ENCODE data around the gene RNF103. TPM values are rescaled to one million over a fixed set of nuclear protein-coding genes. Genes with fewer than 3 reads are reported as not detected.
A peak's percentile ranks its signal among the peaks of the same experiment; 100 is the strongest.
"Not testable (repeated sequence)": the region's sequence is repeated elsewhere in the genome, so short reads cannot be mapped to it uniquely, and the experiment has no call there.

Gene RNF103
- total RNA-seq, 1 experiment from 2014 or later, result 24.5 TPM

DNA sequence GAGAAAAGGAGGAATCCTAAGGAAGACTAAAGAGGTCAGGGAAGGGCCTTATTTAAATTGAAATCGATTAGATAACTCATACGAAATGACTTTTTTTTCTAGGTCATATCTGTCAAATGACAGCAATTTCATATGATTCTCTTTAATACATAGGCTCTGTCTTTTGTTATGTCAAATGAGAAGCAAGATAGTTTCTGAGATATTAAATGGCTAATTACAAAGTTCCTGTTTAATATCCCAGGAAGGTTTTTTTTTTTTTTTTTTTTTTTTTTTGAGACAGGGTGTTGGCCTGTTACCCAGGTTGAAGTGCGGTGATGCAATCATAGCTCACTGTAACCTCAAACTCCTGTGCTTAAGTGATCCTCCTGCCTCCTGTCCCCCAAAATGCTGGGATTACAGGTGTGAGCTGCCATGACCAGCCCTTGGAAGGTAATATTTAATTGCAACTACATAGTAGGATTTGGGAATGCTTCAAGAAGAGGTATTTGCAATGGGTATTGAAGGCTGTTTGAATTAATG lies 48.4 kb upstream of the RNF103 start:
- CTCF ChIA-PET, result no interaction called here
- intact Hi-C loops (cut with micrococcal nuclease; ENCODE audit: unreplicated experiment), result no loop called here
- Histone ChIP-seq H3K27me3 (ENCODE audit: insufficient read depth, low read depth) (no peaks in the 10 kb centered on the region), H3K9me2 (ENCODE audit: insufficient read depth) (no peaks in the 10 kb centered on the region), H3K27ac (no peak overlapping the region), H2AFZ (no peak overlapping the region), H3F3A (ENCODE audit: insufficient read depth, low read depth) (no peaks in the 10 kb centered on the region), H3K4me2 (no peak overlapping the region), H4K20me1 (ENCODE audit: insufficient read depth) (no peaks in the 10 kb centered on the region), H3K4me3 (no peak overlapping the region), H3K4me1 (replicated peaks; ENCODE audit: insufficient read depth) (0 out of 2 replicates have a peak, but pooled peaks cover 5% of the 10 kb centered on the region), H3K9me3 (ENCODE audit: insufficient read depth, low read depth) (no peaks in the 10 kb centered on the region), H3K79me2 (ENCODE audit: low read depth) (no peaks in the 10 kb centered on the region), H3K36me3 (ENCODE audit: low read depth) (no peaks in the 10 kb centered on the region)
- POLR2A ChIA-PET (ENCODE audit: unreplicated experiment), result no interaction called here
- no peak for DNase-seq
- TF ChIP-seq, protein P1, sequence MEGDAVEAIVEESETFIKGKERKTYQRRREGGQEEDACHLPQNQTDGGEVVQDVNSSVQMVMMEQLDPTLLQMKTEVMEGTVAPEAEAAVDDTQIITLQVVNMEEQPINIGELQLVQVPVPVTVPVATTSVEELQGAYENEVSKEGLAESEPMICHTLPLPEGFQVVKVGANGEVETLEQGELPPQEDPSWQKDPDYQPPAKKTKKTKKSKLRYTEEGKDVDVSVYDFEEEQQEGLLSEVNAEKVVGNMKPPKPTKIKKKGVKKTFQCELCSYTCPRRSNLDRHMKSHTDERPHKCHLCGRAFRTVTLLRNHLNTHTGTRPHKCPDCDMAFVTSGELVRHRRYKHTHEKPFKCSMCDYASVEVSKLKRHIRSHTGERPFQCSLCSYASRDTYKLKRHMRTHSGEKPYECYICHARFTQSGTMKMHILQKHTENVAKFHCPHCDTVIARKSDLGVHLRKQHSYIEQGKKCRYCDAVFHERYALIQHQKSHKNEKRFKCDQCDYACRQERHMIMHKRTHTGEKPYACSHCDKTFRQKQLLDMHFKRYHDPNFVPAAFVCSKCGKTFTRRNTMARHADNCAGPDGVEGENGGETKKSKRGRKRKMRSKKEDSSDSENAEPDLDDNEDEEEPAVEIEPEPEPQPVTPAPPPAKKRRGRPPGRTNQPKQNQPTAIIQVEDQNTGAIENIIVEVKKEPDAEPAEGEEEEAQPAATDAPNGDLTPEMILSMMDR (conservative IDR thresholded peaks at IDR 0.05), result no peak
- no peak for TF ChIP-seq EZH2 (IDR thresholded peaks at IDR 0.05; ENCODE audit: low read depth)
- BruUV-seq (replicated peaks), result no TSS peak

DNA sequence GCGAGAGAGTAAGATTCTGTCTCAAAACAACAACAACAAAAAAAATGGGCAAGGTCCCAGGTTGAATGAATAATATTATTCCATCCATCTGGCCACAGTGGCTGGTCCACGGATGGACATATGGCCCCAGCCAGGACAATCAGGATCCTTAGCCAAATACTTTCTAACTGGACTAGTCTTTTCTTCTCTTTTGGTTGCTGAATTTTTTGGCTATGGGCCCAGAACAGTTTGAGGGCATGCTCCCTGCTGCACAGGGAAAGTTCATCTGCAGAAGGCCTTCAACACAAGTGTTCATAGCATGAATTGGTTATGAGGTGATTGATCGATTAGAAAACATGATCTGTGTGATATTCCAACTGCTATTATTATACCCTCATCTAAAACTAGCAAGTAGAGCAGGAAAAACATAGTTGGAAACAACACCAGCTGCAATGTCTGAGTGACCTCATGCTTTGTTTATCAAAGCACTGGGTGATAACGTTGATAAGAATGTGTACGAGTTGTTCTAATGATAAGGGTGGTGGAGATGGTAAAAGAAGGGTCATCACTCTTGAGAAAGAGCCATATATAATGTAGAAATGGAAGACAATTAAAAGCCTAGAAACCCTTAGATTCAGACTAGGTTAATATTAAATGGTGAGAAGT lies 47.8 kb upstream of the RNF103 start:
- H3K4me1 ChIP-seq (replicated peaks; ENCODE audit: insufficient read depth), result 0 out of 2 replicates have a peak, but pooled peaks cover 5% of the 10 kb centered on the region
- ChIA-PET CTCF (no interaction called here), POLR2A (ENCODE audit: unreplicated experiment) (no interaction called here)
- TF ChIP-seq EZH2 (IDR thresholded peaks at IDR 0.05; ENCODE audit: low read depth), result no peak
- TF ChIP-seq, protein P1 (conservative IDR thresholded peaks at IDR 0.05), result no peak
- 0 out of 2 replicates have a peak overlapping the region, but pooled peaks have one; percentile 8 for H3K4me2 ChIP-seq
- no peaks in the 10 kb centered on the region for H3K9me2 ChIP-seq (ENCODE audit: insufficient read depth)
- H3K79me2 ChIP-seq (ENCODE audit: low read depth), result no peaks in the 10 kb centered on the region
- no peaks in the 10 kb centered on the region for H3K36me3 ChIP-seq (ENCODE audit: low read depth)
- H3F3A ChIP-seq (ENCODE audit: insufficient read depth, low read depth), result no peaks in the 10 kb centered on the region
- H3K27ac ChIP-seq, result no peak overlapping the region
- intact Hi-C loops (cut with micrococcal nuclease; ENCODE audit: unreplicated experiment), result no loop called here
- no TSS peak for BruUV-seq (replicated peaks)
- no peak for DNase-seq
- H3K4me3 ChIP-seq, result no peak overlapping the region
- no peaks in the 10 kb centered on the region for H4K20me1 ChIP-seq (ENCODE audit: insufficient read depth)
- no peak overlapping the region for H2AFZ ChIP-seq
- H3K27me3 ChIP-seq (ENCODE audit: insufficient read depth, low read depth), result no peaks in the 10 kb centered on the region
- no peaks in the 10 kb centered on the region for H3K9me3 ChIP-seq (ENCODE audit: insufficient read depth, low read depth)

DNA sequence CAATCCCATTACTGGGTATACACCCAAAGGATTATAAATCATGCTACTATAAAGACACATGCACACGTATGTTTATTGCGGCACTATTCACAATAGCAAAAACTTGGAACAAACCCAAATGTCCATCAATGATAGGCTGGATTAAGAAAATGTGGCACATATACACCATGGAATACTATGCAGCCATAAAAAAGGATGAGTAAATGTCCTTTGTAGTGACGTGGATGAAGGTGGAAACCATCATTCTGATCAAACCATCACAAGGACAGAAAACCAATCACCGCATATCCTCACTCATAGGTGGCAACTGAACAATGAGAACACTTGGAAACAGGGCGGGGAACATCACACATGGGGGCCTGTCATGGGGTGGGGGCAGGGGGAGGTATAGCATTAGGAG lies 45.7 kb upstream of the RNF103 start:
- POLR2A ChIA-PET (ENCODE audit: unreplicated experiment); H3K9me2 ChIP-seq (ENCODE audit: insufficient read depth); H3K4me2 ChIP-seq; H3K79me2 ChIP-seq (ENCODE audit: low read depth); H3K9me3 ChIP-seq (ENCODE audit: insufficient read depth, low read depth); intact Hi-C loops (cut with micrococcal nuclease; ENCODE audit: unreplicated experiment); H2AFZ ChIP-seq; H3K27ac ChIP-seq; H3K4me1 ChIP-seq (replicated peaks; ENCODE audit: insufficient read depth); H3K36me3 ChIP-seq (ENCODE audit: low read depth); BruUV-seq (replicated peaks); H3K27me3 ChIP-seq (ENCODE audit: insufficient read depth, low read depth); DNase-seq; H3K4me3 ChIP-seq; CTCF ChIA-PET; H3F3A ChIP-seq (ENCODE audit: insufficient read depth, low read depth); H4K20me1 ChIP-seq (ENCODE audit: insufficient read depth): not testable (repeated sequence)

DNA sequence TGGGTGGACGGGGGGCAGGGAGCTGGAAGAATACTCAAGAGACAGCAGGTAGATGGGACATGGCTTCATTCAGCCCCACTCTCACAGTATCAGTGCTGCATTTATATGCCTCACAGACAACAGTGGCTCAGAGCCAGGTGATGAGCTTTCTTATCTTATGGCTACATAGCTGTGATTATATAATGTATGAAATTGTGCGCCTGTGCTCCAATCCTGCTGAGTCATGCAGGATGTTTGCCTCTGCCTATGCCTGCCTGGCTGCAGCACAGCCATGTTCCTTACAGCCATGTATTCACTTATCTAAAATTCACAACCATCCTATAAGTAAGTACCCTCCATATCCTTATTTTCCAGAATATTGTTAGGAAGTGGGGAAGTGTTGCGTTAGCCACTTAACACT lies 37.7 kb upstream of the RNF103 start:
- Histone ChIP-seq H3K27ac (no peak overlapping the region), H3K9me2 (ENCODE audit: insufficient read depth) (no peaks in the 10 kb centered on the region), H3K79me2 (ENCODE audit: low read depth) (no peaks in the 10 kb centered on the region), H2AFZ (no peak overlapping the region), H3K4me1 (replicated peaks; ENCODE audit: insufficient read depth) (no peaks in the 10 kb centered on the region), H3K27me3 (ENCODE audit: insufficient read depth, low read depth) (no peaks in the 10 kb centered on the region), H3K4me3 (no peak overlapping the region), H3K4me2 (no peak overlapping the region), H3K36me3 (ENCODE audit: low read depth) (no peaks in the 10 kb centered on the region), H3K9me3 (ENCODE audit: insufficient read depth, low read depth) (0 out of 2 replicates have a peak, but pooled peaks cover 5% of the 10 kb centered on the region), H4K20me1 (ENCODE audit: insufficient read depth) (no peaks in the 10 kb centered on the region), H3F3A (ENCODE audit: insufficient read depth, low read depth) (no peaks in the 10 kb centered on the region)
- DNase-seq, result no peak
- TF ChIP-seq EZH2 (IDR thresholded peaks at IDR 0.05; ENCODE audit: low read depth), result no peak
- TF ChIP-seq, protein P1 (conservative IDR thresholded peaks at IDR 0.05), result no peak
- intact Hi-C loops (cut with micrococcal nuclease; ENCODE audit: unreplicated experiment), result no loop called here
- ChIA-PET CTCF (no interaction called here), POLR2A (ENCODE audit: unreplicated experiment) (no interaction called here)
- no TSS peak for BruUV-seq (replicated peaks)

Measured in PC-9 (cell line).